H1 (cell line): Measurements from ENCODE around the gene NCAM1. TPM values are rescaled to one million over a fixed set of nuclear protein-coding genes. Genes with fewer than 3 reads are reported as not detected.

Experiments used
- CBX5 ChIP-seq: fragments of 300-800, 300-1000 bp; sonication (generic); IDR thresholded peaks from 2 replicates; pipeline ENCODE4 v1.7.1; 2016; ENCODE audit warnings: antibody characterized with exemption, low read length, low read depth
- CHD1 ChIP-seq: IDR thresholded peaks from 2 replicates; pipeline ENCODE4 v1.6.1; 2012; ENCODE audit warnings: low read depth, low read length, improper control_type of control experiment
- POU5F1 ChIP-seq: IDR thresholded peaks from 2 replicates; pipeline ENCODE4 v1.6.1; 2011; ENCODE audit warnings: low read depth, mild to moderate bottlenecking, low read length, moderate library complexity
- SIN3A ChIP-seq, 2 experiments: IDR thresholded peaks in 1 of 2; conservative IDR thresholded peaks in 1 of 2; 2 replicates each; pipeline ENCODE4 v1.6.1; 2011 to 2012; ENCODE audit warnings: low read length in 2 of 2, improper control_type of control experiment in 1 of 2, low read depth in 1 of 2, mild to moderate bottlenecking in 1 of 2
- SRF ChIP-seq: IDR thresholded peaks from 2 replicates; pipeline ENCODE4 v1.6.1; 2011; ENCODE audit warnings: mild to moderate bottlenecking, low read depth, low read length, moderate library complexity
- TEAD4 ChIP-seq: IDR thresholded peaks from 2 replicates; pipeline ENCODE4 v1.6.1; 2012; ENCODE audit warnings: low read depth, low read length, inconsistent platforms, mixed read lengths
- YY1 ChIP-seq: IDR thresholded peaks from 2 replicates; pipeline ENCODE4 v1.6.1; 2011; ENCODE audit warnings: low read depth, mild to moderate bottlenecking, low read length
- polyA plus RNA-seq, 7 experiments: library from polyadenylated mRNA; depleted of rRNA in 3 of 7; stranded (reverse) in 5 of 7; unstranded in 2 of 7; fragments of >200 nt in 5 of 7; fragments of 200-250 nt in 2 of 7; gene quantifications; 1 replicate in 5 of 7; 2 replicates in 1 of 7; 4 replicates in 1 of 7; pipeline versions ENCODE4 v1.2.1 to v1.2.3, GENCODE V29; 2011 to 2013; ENCODE audit warnings: missing spikeins in 2 of 7, mixed read lengths in 2 of 7
- total RNA-seq: library from RNA; stranded (reverse); fragmentation: NEBNext Ultra II Directional; extraction: Animal tissue kit (Norgen Biotek cat#: 25700); gene quantifications from 2 replicates; pipeline ENCODE4 v1.2.1, GENCODE V29; 2021

NCAM1 gene
- total and polyA plus RNA-seq, 2 of the 8 experiments (the other 6 are each of a cell fraction or from before 2014, with no cell fraction given): 3.1 to 4.3 TPM

DNA sequence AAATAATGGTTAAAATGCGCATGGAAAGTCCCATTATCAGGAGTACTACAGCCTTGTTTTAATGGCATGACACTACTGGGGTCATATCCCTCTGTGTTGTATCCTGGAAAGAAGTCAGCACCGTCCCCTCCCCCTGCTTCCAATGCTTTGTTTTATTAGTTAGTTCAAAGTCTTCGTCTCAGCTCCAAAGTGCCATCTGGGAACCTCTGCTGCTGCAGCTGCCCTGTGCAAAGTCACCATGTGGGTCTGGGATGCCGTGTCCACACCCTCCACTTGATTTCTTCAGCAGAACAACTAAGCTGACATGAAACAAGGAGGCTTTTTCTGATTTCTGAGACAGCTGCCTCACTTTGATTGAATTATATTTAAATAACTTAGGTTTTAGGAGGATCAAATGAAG, 29.5 kb upstream of the NCAM1 start (continued):
- TF ChIP-seq POU5F1 (no peak), SIN3A (conservative IDR thresholded peaks at IDR 0.05 in 1 of 2, IDR thresholded peaks at IDR 0.05 in 1 of 2; ENCODE audit: low read depth in 1 of 2, low read length in 2 of 2) (no peak), CHD1 (no peak), TEAD4 (no peak), SRF (no peak), CBX5 (no peak), YY1 (no peak)
- TF ChIP-seq, all 59 proteins: peak for 0
